GM19025 (cell line): ENCODE measurements around the gene DHTKD1.
"Not testable (repeated sequence)": the region's sequence is repeated elsewhere in the genome, so short reads cannot be mapped to it uniquely, and the experiment has no call there.

Experiments
- ATAC-seq: cut with Tn5 transposase; IDR thresholded peaks from one replicate; pipeline ENCODE4 v1.9.1; 2021; ENCODE audit warnings: mild to moderate bottlenecking, low read depth, moderate library complexity; ENCODE audit not compliant: unreplicated experiment

DHTKD1 gene

DNA sequence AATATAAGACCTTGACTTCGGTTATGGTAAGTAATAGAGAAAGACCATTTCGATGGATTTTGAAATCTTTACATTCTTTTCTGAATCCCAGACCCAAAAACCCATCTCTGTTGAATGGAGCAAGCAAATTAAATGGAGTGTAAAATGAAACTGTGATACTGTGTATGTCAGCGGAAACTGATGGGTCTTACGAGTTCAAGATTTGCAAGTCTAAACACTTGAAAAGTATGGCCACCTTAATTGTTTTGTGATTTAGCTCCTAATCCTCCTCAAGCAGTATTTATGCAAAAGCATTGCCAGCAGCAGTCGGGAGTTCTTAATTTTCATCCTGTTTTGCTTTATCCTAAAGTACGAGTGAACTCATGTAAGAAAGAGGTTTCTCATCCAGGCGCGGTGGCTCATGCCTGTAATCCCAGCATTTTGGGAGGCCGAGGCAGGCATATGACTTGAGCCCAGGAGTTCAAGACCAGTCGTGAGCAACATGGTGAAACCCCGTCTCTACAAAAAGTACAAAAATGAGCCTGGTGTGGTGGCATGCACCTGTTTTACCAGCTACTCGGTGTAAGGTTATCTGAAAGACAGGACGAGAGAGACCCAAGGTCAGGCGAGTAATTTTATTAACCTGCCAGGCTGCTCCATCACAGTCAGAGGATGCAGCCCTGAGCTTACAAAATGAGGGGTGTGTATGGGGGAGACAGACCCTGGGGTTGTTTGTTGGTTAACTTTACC lies 5.8 kb upstream of the DHTKD1 start:
- ATAC-seq = no peak

DNA sequence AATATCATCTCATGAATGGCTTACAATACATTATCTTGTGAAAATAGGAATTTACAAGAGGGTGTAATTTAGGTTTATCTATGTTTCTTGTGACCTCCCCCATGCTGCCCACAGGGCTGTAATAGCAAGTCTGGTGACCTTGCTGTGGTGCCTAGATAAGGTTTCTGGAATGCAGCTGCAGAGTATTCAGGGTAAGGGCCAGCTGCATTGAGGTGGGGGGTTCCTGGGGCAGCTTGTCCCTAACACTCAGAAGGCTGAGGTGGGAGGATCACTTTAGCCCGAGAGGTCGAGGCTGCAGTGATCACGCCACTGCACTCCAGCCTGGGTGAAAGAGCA lies 5.3 kb upstream of the DHTKD1 start:
- ATAC-seq = no peak

DNA sequence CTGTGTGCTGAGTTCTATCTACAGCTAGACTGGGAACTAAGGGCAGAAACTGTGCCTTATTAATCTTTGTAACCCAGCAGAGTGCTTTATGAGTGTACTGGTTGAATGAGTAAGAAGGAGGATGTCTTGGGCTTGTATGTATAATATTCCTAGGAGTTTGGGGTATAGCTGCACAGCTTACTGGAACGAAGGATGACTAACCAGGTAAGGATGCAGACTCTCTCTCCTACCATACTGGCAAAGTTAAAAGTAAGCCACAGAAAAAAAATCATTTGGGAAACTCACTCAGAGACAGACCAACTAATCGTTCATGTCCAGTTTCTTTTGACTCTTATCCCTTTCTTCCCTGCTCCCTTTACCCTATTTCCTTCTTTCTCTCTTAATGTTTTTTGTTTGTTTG lies 1.4 kb upstream of the DHTKD1 start:
- ATAC-seq = no peak

DNA sequence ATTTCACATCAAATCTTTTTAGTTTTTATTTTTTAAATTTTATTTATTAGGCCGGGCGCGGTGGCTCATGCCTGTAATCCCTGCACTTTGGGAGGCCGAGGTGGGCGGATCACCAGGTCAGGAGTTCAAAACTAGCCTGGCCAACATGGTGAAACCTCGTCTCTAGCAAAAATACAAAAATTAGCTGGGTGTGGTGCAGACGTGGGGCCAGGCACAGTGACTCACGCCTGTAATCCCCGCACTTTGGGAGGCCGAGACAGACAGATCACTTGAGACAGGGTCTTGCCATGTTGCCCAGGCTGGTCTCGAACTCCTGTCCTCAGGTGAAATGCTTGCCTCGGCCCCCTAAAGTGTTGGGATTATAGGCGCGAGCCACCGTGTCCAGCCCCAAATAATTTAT lies 2.7 kb downstream of the DHTKD1 start:
- ATAC-seq = not testable (repeated sequence)

DNA sequence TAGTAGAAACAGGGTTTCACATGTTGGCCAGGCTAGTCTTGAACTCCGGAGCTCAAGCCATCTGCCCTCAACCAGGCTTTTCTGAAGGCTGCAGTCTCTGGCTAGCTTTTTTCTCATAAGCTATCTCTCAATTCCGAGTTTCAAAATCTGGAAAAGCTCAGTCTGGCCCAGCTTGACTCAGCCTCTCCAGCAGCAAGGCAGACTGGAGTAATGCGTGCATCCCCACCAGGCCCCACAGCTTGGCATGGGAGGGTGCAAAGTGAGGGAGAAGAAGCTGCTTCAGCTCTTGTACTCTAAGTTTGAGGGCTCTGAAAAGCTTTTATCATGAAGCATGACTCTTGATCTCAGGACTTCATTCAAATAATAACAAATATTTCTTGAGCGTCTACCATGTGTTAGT lies 4.8 kb downstream of the DHTKD1 start:
- no peak for ATAC-seq

DNA sequence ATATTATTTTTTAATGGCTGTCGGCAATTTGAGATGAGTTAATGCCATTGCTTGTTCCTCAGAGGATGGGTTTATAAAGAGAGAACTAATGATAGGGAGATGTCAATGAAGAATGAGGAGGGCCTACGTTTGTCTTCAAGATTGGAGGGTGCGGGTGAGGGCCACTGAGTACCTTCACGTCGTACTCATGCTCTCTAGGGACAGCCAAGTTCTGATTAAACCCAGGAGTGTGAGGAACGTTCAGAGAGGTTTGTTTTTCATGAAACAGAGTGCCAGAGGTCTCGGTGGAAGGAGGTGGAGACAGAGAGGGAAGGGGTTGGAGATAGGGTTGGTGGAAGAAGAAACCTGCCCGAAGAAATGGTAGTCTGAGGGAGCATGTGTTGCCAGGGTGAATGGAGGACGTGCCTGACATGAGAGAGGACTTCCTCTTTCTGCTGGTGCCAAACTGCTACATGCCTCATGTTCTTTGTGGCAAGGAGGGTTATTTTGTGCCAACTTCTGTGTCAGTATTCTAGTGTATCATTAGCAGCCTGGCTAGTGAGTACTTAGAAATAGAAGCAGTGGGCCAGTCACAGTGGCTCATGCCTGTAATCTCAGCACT lies 8.9 kb downstream of the DHTKD1 start:
- no peak for ATAC-seq

DNA sequence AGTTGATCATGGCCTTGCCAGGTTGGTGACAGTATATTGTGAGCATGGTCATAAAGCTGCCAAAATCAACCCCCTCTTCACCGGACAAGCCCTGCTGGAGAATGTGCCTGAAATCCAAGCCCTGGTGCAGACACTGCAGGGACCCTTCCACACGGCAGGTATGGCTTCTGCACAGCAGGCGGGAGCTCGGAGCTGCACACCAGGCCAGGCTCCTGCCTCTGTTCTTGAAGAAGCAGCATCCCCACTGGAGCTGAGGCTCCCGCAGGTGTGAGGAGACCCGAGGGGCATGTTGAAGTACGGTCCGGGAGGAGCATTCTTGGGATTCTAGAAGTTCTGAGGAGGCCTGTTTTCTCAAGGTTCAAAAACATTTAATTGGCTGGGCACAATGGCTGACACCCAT lies 12.7 kb downstream of the DHTKD1 start:
- ATAC-seq = no peak

DNA sequence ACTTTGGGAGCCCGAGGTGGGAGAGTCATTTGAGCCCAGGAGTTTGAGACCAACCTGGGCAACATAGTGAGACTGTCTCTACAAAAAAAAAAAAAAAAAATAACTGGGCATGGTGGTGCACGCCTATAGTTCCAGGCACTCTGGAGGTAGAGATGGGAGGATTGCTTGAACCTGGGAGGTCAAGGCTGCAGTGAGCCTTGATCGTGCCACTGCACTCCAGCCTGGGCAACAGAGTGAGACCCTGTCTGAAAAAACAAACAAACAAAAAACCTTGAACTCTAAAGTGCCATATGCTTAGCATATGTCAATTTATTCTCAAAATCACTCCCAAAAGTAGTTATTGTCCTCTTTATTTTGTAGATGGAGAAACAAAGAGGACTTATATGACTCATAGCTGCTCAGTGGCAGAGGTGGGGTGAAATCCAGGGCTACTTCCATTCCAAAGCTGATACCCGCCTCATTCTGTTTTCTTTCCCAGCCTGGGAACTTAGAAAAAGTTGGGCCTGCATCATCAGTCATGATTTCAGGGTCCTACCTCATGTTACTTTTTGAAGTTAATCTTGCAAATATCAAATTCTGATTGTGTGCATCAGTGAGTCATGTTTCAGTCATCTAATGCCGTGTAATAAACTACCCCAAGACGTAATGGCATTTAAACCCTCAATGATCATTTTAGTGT lies 13.3 kb downstream of the DHTKD1 start:
- no peak for ATAC-seq

DNA sequence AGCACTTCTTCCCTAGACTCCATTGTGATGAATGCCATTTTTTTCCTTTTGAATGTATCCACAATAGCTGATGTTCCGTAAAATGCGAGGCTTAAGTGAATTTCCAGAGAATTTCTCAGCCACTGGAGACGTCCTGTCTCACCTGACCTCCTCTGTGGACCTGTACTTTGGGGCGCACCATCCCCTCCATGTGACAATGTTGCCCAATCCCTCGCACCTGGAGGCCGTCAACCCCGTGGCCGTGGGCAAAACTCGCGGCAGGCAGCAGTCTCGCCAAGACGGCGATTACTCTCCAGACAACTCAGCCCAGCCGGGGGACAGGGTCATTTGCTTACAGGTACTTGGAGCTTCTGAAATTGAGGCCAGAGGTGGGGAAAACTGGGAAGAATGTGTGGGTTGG lies 20.2 kb downstream of the DHTKD1 start:
- no peak for ATAC-seq

DNA sequence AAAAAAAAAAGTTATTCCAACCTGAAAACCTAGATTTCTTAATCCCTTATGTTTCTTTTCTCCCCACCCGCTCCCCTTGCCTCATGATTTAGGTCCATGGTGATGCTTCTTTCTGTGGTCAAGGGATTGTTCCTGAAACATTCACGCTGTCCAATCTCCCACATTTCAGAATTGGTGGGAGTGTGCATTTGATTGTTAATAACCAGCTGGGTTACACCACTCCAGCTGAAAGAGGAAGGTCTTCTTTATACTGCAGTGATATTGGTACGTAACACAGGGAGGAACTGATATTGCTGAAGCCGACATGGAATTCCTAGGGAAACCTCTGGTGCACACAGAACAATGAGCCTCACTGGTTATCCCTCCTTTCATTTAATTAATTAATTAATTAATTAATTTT lies 22.7 kb downstream of the DHTKD1 start:
- no peak for ATAC-seq

DNA sequence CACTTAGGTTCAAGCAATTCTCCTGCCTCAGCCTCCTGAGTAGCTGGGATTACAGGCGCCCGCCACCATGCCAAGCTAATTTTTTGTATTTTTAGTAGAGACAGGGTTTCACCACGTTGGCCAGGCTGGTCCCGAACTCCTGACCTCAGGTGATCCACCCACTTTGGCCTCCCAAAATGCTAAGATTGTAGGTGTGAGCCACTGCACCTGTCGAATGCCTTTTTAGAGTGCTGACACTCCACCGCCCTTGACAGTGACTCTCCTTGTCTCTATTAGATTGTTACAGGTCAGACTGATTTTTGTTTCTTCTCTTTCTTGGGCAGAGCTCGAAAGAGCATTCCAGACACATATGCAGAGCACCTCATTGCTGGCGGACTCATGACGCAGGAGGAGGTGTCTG lies 28.6 kb downstream of the DHTKD1 start:
- ATAC-seq = not testable (repeated sequence)

DNA sequence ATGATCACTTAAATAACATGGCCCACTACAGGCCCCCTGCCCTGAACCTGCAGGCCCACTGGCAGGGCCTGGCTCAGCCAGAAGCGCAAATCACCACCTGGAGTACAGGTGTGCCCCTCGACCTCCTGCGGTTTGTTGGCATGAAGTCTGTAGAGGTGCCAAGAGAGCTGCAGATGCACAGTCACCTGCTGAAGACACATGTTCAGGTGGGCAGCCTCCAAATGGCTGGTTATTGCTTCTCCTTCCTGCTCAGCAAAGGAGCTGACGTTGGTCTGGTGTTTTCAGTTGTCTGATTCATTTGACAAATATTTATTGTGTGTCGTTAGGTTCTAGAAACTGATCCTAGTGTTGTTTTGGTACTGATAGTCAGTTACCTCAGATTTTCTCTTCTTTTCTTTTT lies 29.0 kb downstream of the DHTKD1 start:
- no peak for ATAC-seq

DNA sequence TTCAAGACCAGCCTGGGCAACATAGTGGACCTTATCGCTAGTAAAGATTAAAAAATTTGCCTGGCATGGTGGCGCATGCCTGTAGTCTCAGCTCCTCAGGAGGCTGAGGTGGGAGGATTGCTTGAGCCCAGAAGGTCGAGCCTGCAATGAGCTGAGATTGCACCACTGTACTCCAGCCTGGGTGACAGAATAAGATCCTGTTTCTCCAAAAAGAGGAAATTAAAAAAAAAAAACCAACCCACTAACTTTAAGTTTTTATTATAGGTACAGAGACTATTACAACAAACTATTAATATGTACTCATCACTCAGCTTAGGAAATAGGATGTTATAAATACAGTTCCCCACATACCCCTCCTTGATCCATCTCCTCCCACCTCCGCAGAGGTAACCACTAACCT lies 30.2 kb downstream of the DHTKD1 start:
- ATAC-seq = no peak

DNA sequence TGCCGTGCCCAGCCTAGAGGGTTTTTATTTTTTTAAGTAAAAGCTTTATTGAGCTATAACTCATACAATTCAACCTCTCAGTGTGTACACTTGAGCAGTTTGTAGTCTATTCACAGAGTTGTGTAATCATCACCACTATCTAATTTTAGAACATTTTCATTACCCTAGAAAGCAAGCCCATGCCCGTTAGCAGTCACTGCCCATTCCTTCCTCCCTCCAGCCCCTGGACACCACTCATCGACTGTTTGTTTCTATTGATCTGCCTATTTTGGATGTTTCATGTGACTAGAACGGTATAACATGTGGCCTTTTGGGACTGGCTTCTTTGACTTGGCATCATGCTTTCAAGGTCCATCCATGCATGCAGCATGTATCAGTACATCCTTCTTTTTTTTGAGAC lies 35.0 kb downstream of the DHTKD1 start:
- ATAC-seq = no peak

DNA sequence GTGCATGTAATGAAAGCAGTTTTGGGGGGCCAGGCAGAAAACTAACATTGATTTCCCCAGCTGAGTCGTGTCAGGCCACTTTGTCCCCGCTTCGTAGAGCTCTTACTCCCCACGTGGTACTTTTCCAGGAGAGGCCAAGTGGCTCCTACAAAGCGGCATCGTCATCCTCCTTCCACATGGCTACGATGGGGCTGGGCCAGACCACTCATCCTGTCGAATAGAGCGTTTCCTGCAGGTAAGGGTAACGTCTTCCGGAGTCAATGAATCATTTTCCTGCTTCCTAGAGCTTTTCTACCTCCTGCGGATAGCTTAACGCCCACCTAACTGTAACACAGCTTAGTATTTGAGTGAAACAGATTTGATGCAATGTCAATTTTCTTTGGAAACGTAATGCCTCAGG lies 39.0 kb downstream of the DHTKD1 start:
- ATAC-seq = no peak

DNA sequence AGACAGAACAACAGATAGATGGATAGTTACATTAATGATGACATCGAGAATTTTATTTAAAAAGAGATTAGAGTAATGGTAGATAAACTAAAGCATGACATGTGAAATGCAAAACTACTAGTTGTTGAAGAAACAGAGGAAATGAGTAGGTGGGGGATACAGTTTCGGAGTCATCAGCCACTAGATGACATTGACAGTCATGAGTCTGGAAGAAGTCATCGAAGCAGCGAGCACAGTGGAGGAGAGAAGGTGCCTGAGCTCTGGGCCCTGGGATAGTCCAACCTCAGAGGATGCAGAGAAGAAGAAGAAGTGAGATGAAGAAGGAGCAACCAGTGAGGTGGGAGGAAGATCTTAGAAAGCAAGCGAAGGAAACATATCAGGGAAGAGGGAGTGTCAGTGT lies 40.5 kb downstream of the DHTKD1 start:
- ATAC-seq = no peak

DNA sequence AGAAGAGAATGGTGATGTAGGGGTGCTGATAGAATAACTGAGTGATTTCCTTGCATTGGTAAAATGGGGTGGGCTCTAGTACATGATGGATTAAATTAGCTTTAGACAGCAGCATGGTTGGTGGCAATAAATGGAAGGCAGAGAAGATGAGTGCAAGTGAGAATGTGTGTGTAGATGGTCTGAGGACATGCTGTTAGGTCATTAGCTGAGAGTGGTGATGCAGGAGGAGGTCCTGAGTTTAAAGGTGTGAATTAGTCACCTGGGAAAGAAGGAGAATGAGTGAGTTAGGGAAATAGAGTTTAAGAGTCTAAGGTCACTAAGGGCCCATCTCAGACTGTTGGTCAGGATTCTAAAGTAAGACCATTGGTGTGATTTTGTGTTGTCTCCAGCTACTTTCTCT lies 42.8 kb downstream of the DHTKD1 start:
- ATAC-seq = no peak

DNA sequence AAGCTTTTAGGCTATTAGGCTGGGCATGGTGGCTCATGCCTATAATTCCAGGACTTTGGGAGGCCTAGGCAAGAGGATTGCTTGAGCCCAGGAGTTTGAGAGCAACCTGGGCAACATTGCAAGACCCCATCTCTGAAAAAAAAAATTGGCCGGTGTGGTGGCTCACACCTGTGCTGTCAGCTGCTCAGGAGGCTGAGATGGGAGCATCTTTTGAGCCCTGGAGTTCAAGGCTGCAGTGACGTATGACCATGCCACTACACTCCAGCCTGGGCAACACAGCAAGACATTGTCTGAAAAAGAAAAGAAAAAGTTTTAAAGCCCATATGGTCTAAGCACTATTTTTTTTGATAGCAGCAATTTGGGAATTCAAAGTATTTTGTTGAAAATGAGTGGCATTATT lies 44.9 kb downstream of the DHTKD1 start:
- ATAC-seq = no peak

DNA sequence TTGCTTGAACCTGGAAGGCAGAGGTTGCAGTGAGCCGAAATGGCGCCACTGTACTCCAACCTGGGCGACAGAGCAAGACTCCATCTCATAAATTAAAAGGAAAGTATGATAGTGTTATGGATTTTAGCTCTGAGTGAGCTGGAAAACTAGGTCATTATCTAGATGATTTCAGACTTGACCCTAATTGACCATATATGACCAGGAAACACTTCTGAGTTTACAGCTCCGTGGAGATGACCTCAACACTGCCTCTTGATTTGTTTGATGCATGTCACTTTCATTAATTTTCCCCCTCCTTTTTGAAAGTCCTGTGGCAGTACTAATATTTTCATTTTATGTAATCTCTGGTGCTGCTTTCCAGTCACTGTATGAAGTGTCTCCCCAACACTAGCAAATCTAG lies 52.9 kb downstream of the DHTKD1 start:
- ATAC-seq = no peak

DNA sequence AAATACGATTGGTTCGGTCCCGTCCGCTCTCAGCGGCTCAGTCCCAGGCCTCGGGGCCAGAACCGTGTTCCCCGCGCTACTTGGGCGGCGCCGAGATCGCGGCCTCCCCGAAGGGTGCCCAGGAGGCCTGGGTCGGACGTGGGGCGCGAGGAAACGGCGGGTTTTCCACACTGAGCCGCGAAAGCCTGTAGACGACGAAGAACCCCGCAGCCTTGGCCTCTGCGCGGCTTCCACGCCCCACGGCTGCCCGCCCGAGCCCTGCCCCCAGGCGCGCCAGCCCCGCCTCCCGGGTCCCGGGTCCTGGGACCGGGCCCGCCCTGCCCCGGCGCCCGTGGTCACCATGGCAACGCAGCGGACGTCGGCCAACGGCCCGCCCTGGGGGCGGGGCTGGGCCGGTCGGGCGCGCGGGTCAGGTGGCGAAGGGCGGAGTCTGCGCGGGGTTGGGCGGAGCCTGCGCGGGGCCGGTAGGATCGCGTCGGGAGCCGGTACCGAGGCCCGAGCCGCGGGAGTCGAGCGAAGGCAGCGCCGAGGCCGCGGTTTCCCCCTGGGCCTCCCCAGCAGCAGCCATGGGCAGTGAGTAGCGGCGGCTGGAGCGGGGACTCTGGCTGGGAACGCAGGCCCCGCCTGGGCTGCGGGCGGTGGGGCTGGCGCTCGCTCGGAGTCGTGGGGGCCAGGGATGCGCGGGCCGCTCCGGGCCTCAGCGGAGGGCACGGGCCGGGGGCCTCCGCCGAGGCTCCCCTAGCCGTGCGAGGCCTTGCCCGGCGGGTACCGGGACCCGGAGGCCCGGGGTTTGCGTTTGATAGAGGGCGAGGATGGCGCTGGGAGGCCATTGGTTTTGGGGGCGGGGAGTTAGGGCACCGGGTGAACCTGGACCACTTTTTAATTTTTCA lies 60.7 kb downstream of the DHTKD1 start, which contains the start of gene SEC61A2:
SEC61A2 (plus strand) TSS at position 456 of the 890 bp plus-strand sequence; CDS start at position 567, 111 bp downstream.
- ATAC-seq = peak; percentile 92
